Endothelial cell of umbilical vein (primary cell): ENCODE results near the gene HDHD3. TPM values are rescaled to one million over a fixed set of nuclear protein-coding genes. Genes with fewer than 3 reads are reported as not detected.

Experiments
- Bru-seq: library from RNA; stranded (reverse); fragments of 400-500 nt; gene quantifications from one replicate; lab custom pipeline; 2021; lab: Mats Ljungman, UMichigan
- BruChase-seq, 2 experiments: library from RNA; stranded (reverse); fragments of 400-500 nt; gene quantifications; one replicate each; lab custom pipeline; 2021; lab: Mats Ljungman, UMichigan
- BruUV-seq: library from RNA; stranded (reverse); fragments of 400-500 nt; replicated peaks from 2 replicates; lab custom pipeline; 2021; lab: Mats Ljungman, UMichigan
- CTCF ChIA-PET: fragments of 300-600, 350-600 bp; sonication (Branson Sonifier 250); formaldehyde crosslinking; loops from one replicate; lab custom pipeline; 2021; ENCODE audit warnings: antibody characterized with exemption, inconsistent platforms; lab: Charles Lee
- POLR2A ChIA-PET: fragments of 300-600, 350-600 bp; sonication (Branson Sonifier 250); formaldehyde crosslinking; loops from one replicate; lab custom pipeline; 2021; ENCODE audit warnings: antibody characterized with exemption, inconsistent platforms; lab: Charles Lee
- DNase-seq: peaks from one replicate; pipeline ENCODE4 v3.0.0-alpha.2; 2011; ENCODE audit warnings: low read depth, low spot score
- FAIRE-seq: peaks from 2 replicates; lab custom pipeline; 2011; peaks lifted over from hg19 to GRCh38; lab: Jason Lieb, UNC
- H2AFZ ChIP-seq: 2 replicates; pipeline ENCODE4 v1.6.0; 2012; ENCODE audit warnings: low read depth, low read length, control low read depth, inconsistent platforms
- H3K27ac ChIP-seq: 2 replicates; pipeline ENCODE4 v1.5.1; 2011; ENCODE audit warnings: low read depth, mild to moderate bottlenecking, control low read depth, low read length, moderate library complexity; ENCODE audit not compliant: insufficient read depth
- H3K27me3 ChIP-seq, 2 experiments: 2 replicates each; pipeline versions ENCODE4 v1.6.0 to v1.6.1; 2011; ENCODE audit warnings: low read length in 2 of 2, mixed read lengths in 1 of 2; ENCODE audit not compliant: control insufficient read depth in 2 of 2, insufficient read depth in 2 of 2
- H3K36me3 ChIP-seq, 2 experiments: 2 replicates in 1 of 2; 3 replicates in 1 of 2; pipeline ENCODE4 v1.5.1; 2011; ENCODE audit warnings: low read length in 2 of 2, mild to moderate bottlenecking in 1 of 2, moderate library complexity in 1 of 2; ENCODE audit not compliant: control insufficient read depth in 2 of 2, insufficient read depth in 2 of 2; ENCODE audit errors: extremely low read depth in 1 of 2
- H3K4me1 ChIP-seq: 3 replicates; pipeline ENCODE4 v1.5.1; 2011; ENCODE audit warnings: mild to moderate bottlenecking, low read length; ENCODE audit not compliant: control insufficient read depth, insufficient read depth; ENCODE audit errors: extremely low read depth
- H3K4me2 ChIP-seq: 2 replicates; pipeline ENCODE4 v1.6.1; 2011; ENCODE audit warnings: low read length, control low read depth, mixed read lengths; ENCODE audit not compliant: insufficient read depth
- H3K4me3 ChIP-seq, 3 experiments: fragments of 200-600 bp in 1 of 3; sonication (generic), shearing (Covaris generic) in 1 of 3; replicated peaks in 1 of 3; 2 replicates each; pipeline ENCODE4 v1.5.1; 2011 to 2016; ENCODE audit warnings: control low read depth in 3 of 3, low read length in 3 of 3, mild to moderate bottlenecking in 2 of 3, inconsistent platforms in 1 of 3, low read depth in 1 of 3, moderate library complexity in 1 of 3; ENCODE audit not compliant: insufficient read depth in 1 of 3
- H3K79me2 ChIP-seq: 2 replicates; pipeline ENCODE4 v1.6.0; 2012; ENCODE audit warnings: low read length, inconsistent platforms; ENCODE audit not compliant: control insufficient read depth, insufficient read depth
- H3K9ac ChIP-seq: replicated peaks from 2 replicates; pipeline ENCODE3; 2011; ENCODE audit warnings: low read length, control low read depth; ENCODE audit not compliant: insufficient read depth; ENCODE audit errors: extremely low read depth
- H3K9me1 ChIP-seq: replicated peaks from 3 replicates; pipeline ENCODE4 v1.6.0; 2011; ENCODE audit warnings: mild to moderate bottlenecking, low read length; ENCODE audit not compliant: control insufficient read depth, insufficient read depth; ENCODE audit errors: extremely low read depth
- H3K9me3 ChIP-seq: replicated peaks from 2 replicates; pipeline ENCODE4 v1.5.1; 2012; ENCODE audit warnings: low read length, inconsistent platforms; ENCODE audit not compliant: control insufficient read depth, insufficient read depth
- H4K20me1 ChIP-seq: replicated peaks from 2 replicates; pipeline ENCODE3; 2011; ENCODE audit warnings: mild to moderate bottlenecking, low read length; ENCODE audit not compliant: control insufficient read depth, insufficient read depth; ENCODE audit errors: extremely low read depth
- EZH2 ChIP-seq: IDR thresholded peaks from 2 replicates; pipeline ENCODE4 v1.6.1; 2012; ENCODE audit warnings: borderline replicate concordance, low read depth, mild to moderate bottlenecking, moderate library complexity, low read length, inconsistent platforms; ENCODE audit not compliant: severe bottlenecking
- FOS ChIP-seq: IDR thresholded peaks from 2 replicates; pipeline ENCODE4 v1.6.1; 2011; ENCODE audit warnings: mild to moderate bottlenecking, low read length, moderate library complexity, borderline replicate concordance; ENCODE audit not compliant: insufficient read depth
- GATA2 ChIP-seq: IDR thresholded peaks from 2 replicates; pipeline ENCODE4 v1.7.0; 2011; ENCODE audit warnings: low read depth, mild to moderate bottlenecking, moderate library complexity, mixed read lengths, low read length; ENCODE audit not compliant: insufficient read length, insufficient read depth
- JUN ChIP-seq: IDR thresholded peaks from 2 replicates; pipeline ENCODE4 v1.6.1; 2011; ENCODE audit warnings: borderline replicate concordance, low read depth; ENCODE audit not compliant: insufficient read length, insufficient read depth
- MYC ChIP-seq: IDR thresholded peaks from one replicate; pipeline ENCODE4 v1.6.1; 2011; ENCODE audit warnings: mild to moderate bottlenecking, low read depth, low read length
- POLR2A ChIP-seq: IDR thresholded peaks from 2 replicates; pipeline ENCODE4 v1.6.1; 2012; ENCODE audit warnings: low read depth, mild to moderate bottlenecking, control low read depth, low read length
- POLR2AphosphoS5 ChIP-seq: IDR thresholded peaks from 2 replicates; pipeline ENCODE4 v1.6.1; 2012; ENCODE audit warnings: low read depth, mild to moderate bottlenecking, control low read depth, low read length, moderate library complexity; ENCODE audit not compliant: insufficient read depth
- dilution Hi-C: fragments of 300-500 bp; cut with MboI; formaldehyde crosslinking; loops from one replicate; pipeline ENCODE4 v1.15.0; 2019; ENCODE audit warnings: low sequenced_read_pairs; ENCODE audit not compliant: extremely low pct_ligation_motif_present
- intact Hi-C: fragments of 100-400 bp; cut with micrococcal nuclease; formaldehyde crosslinking; loops from one replicate; pipeline ENCODE4 v1.10.0; 2022
- long read RNA-seq: library from polyadenylated mRNA; stranded (forward); transcript quantifications from one replicate; pipeline ENCODE4 v2.0.0, GENCODE V29; 2021
- polyA minus RNA-seq, 3 experiments: library from RNA; depleted of rRNA, polyadenylated mRNA; stranded (reverse); fragments of >200 nt; gene quantifications; 1 replicate in 1 of 3; 2 replicates in 2 of 3; pipeline ENCODE4 v1.2.3, GENCODE V29; 2011
- polyA plus RNA-seq, 4 experiments: library from polyadenylated mRNA; depleted of rRNA in 3 of 4; stranded (reverse) in 3 of 4; unstranded in 1 of 4; fragments of >200 nt; gene quantifications; 2 replicates each; pipeline versions ENCODE4 v1.2.1 to v1.2.3, GENCODE V29; 2011 to 2012; ENCODE audit warnings: missing spikeins in 1 of 4
- total RNA-seq: library from RNA; stranded (reverse); gene quantifications from 2 replicates; pipeline ENCODE4 v1.2.3, GENCODE V29; 2021
- TF ChIP-seq, protein P1 (sequence below), 2 donors: IDR thresholded peaks; 1 replicate in 1 of 2; 2 replicates in 1 of 2; pipeline ENCODE4 v1.5.1; 2011; ENCODE audit warnings: low read length in 2 of 2, mild to moderate bottlenecking in 2 of 2, moderate library complexity in 2 of 2, control low read depth in 1 of 2, inconsistent platforms in 1 of 2, low read depth in 1 of 2; ENCODE audit not compliant: insufficient read depth in 1 of 2; ENCODE audit errors: extremely low read depth in 1 of 2
- TF ChIP-seq, protein P2 (sequence below): IDR thresholded peaks from 2 replicates; pipeline ENCODE4 v1.6.1; 2011; ENCODE audit not compliant: insufficient read depth, insufficient read length

The HDHD3 gene, protein sequence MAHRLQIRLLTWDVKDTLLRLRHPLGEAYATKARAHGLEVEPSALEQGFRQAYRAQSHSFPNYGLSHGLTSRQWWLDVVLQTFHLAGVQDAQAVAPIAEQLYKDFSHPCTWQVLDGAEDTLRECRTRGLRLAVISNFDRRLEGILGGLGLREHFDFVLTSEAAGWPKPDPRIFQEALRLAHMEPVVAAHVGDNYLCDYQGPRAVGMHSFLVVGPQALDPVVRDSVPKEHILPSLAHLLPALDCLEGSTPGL
- total RNA-seq (7.6 and 8.0 TPM in 2 replicates), polyA plus RNA-seq (14.1 and 15.5 TPM in 2 replicates), polyA minus RNA-seq (4.9 and 7.6 TPM in 2 replicates), Bru-seq, nascent RNA (percentile 54 among the genes with signal in this experiment), BruChase-seq, experiment 1, labeled RNA remaining after a 6-hour chase (percentile 41 among the genes with signal in this experiment), BruChase-seq, experiment 2, labeled RNA remaining after a 2-hour chase (percentile 55 among the genes with signal in this experiment)
- polyA plus RNA-seq (2011; cell fraction: cytosol; rRNA removed) = 7.0 and 10.1 TPM in 2 replicates
- polyA plus RNA-seq (2011; cell fraction: nucleus; rRNA removed) = 10.5 and 11.1 TPM in 2 replicates
- 7.1 and 7.3 TPM in 2 replicates for polyA plus RNA-seq (2012)
- polyA minus RNA-seq (2011; cell fraction: cytosol; rRNA and poly(A)+ RNA removed) = 8.1 TPM
- 3.4 and 4.8 TPM in 2 replicates for polyA minus RNA-seq (2011; cell fraction: nucleus; rRNA and poly(A)+ RNA removed)
- long read RNA-seq, partial matches to known transcripts = 0 of 3 reads
- long read RNA-seq, other reads (novel, unspliced or antisense) = 0 of 3 reads

GRCh38 chr9:113376634-113377567 lies at the start of gene HDHD3:
TSS of gene HDHD3 (minus strand) at chr9:113376986. CDS start at chr9:113374354, 2,632 bp downstream.
- intact Hi-C loops = no loop called here
- Histone ChIP-seq H3K27ac (peak within 1 kb of the TSS; percentile 40), H3K36me3 (peaks cover 0 to 7% of the 10 kb centered on the region in 2 experiments), H3K4me3 (peak within 1 kb of the TSS; percentile 61 to 93 (median 83)), H3K4me1 (no peaks in the 10 kb centered on the region), H2AFZ (peak within 1 kb of the TSS; percentile 100), H3K4me2 (peak within 1 kb of the TSS; percentile 78), H3K9me1 (no peaks in the 10 kb centered on the region), H4K20me1 (no peaks in the 10 kb centered on the region), H3K9ac (peak within 1 kb of the TSS; percentile 78), H3K79me2 (no peaks in the 10 kb centered on the region), H3K27me3 (no peaks in the 10 kb centered on the region), H3K9me3 (no peaks in the 10 kb centered on the region)
- peak; percentile 60 for FAIRE-seq
- DNase-seq = peak; percentile 74
- dilution Hi-C loops = no loop called here
- BruUV-seq = no TSS peak
- POLR2A ChIA-PET = no interaction called here
- CTCF ChIA-PET = interaction anchor here (0.8 to 1.0 kb wide), 2 partner anchors 24 to 28 kb away, joined by 4 to 5 read pairs; partner anchors contain the start of gene ALAD
- TF ChIP-seq JUN (no peak), POLR2A (peak; percentile 58), FOS (no peak), GATA2 (no peak), POLR2AphosphoS5 (peak; percentile 37), MYC (no peak), EZH2 (no peak)
- TF ChIP-seq, protein P1, sequence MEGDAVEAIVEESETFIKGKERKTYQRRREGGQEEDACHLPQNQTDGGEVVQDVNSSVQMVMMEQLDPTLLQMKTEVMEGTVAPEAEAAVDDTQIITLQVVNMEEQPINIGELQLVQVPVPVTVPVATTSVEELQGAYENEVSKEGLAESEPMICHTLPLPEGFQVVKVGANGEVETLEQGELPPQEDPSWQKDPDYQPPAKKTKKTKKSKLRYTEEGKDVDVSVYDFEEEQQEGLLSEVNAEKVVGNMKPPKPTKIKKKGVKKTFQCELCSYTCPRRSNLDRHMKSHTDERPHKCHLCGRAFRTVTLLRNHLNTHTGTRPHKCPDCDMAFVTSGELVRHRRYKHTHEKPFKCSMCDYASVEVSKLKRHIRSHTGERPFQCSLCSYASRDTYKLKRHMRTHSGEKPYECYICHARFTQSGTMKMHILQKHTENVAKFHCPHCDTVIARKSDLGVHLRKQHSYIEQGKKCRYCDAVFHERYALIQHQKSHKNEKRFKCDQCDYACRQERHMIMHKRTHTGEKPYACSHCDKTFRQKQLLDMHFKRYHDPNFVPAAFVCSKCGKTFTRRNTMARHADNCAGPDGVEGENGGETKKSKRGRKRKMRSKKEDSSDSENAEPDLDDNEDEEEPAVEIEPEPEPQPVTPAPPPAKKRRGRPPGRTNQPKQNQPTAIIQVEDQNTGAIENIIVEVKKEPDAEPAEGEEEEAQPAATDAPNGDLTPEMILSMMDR (IDR thresholded peaks at IDR 0.05; ENCODE audit: extremely low read depth in 1 of 2, insufficient read depth in 1 of 2, low read depth in 1 of 2, low read length in 2 of 2) = no peak
- TF ChIP-seq, protein P2, sequence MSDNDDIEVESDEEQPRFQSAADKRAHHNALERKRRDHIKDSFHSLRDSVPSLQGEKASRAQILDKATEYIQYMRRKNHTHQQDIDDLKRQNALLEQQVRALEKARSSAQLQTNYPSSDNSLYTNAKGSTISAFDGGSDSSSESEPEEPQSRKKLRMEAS = no peak
